SK-N-MC (cell line): ENCODE data around the gene CLCN6.

Experiments used
- DNase-seq: peaks from one replicate; pipeline ENCODE4 v3.0.0-alpha.2; 2011; ENCODE audit warnings: low read depth, low spot score
- H3K27ac ChIP-seq: fragments of 200-600 bp; sonication (generic); 2 replicates; pipeline ENCODE4 v1.5.1; 2016; ENCODE audit warnings: mixed run types
- H3K36me3 ChIP-seq: fragments of 200-600 bp; sonication (generic); 2 replicates; pipeline ENCODE4 v1.6.1; 2017; ENCODE audit warnings: antibody characterized with exemption, low read length, mixed read lengths; ENCODE audit not compliant: insufficient read depth
- H3K4me3 ChIP-seq: fragments of 200-600 bp; sonication (generic); 2 replicates; pipeline ENCODE4 v1.5.1; 2016
- H3K9ac ChIP-seq: fragments of 200-600 bp; sonication (generic); 2 replicates; pipeline ENCODE4 v1.8.0; 2017; ENCODE audit warnings: mixed run types, mixed read lengths; ENCODE audit not compliant: insufficient read length
- H3K9me3 ChIP-seq: fragments of 200-600 bp; sonication (generic); 2 replicates; pipeline ENCODE4 v1.6.1; 2017; ENCODE audit warnings: low read depth, mild to moderate bottlenecking, antibody characterized with exemption, low read length, moderate library complexity, mixed read lengths
- EZH2 ChIP-seq: fragments of 200-600 bp; sonication (generic); IDR thresholded peaks from one replicate; pipeline ENCODE4 v1.6.1; 2017; ENCODE audit warnings: antibody characterized with exemption
- FOXP2 ChIP-seq: optimal IDR thresholded peaks from 2 replicates; pipeline ENCODE3; 2011; ENCODE audit warnings: mild to moderate bottlenecking, moderate library complexity; ENCODE audit not compliant: insufficient read depth; ENCODE audit errors: extremely low read length, control extremely low read depth
- POLR2AphosphoS5 ChIP-seq: IDR thresholded peaks from 2 replicates; pipeline ENCODE4 v1.6.1; 2012; ENCODE audit warnings: mild to moderate bottlenecking, low read depth, low read length, borderline replicate concordance

CLCN6 gene

DNA sequence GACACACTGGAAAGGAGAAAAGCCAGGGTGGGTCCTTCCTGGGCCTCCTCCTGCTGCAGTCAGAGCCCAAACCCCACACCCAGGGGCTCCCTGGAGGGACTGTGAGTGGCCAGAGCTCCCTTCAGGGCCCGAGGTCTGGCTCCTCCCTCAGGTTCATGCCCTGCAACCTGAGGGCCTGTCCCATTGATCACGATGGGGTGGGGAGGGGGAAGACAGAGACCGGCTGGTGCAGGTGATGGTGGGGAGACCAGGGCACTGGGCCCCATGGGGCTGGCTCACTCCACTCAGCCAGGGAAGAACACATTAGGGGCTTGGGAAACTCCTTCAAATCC lies 82.9 kb downstream of the CLCN6 start:
- DNase-seq, result no peak
- no peaks in the 10 kb centered on the region for H3K36me3 ChIP-seq
- H3K9me3 ChIP-seq, result no peaks in the 10 kb centered on the region
- no peak overlapping the region for H3K4me3 ChIP-seq
- no peak overlapping the region for H3K9ac ChIP-seq
- H3K27ac ChIP-seq, result no peak overlapping the region
- TF ChIP-seq EZH2 (no peak), FOXP2 (no peak)

DNA sequence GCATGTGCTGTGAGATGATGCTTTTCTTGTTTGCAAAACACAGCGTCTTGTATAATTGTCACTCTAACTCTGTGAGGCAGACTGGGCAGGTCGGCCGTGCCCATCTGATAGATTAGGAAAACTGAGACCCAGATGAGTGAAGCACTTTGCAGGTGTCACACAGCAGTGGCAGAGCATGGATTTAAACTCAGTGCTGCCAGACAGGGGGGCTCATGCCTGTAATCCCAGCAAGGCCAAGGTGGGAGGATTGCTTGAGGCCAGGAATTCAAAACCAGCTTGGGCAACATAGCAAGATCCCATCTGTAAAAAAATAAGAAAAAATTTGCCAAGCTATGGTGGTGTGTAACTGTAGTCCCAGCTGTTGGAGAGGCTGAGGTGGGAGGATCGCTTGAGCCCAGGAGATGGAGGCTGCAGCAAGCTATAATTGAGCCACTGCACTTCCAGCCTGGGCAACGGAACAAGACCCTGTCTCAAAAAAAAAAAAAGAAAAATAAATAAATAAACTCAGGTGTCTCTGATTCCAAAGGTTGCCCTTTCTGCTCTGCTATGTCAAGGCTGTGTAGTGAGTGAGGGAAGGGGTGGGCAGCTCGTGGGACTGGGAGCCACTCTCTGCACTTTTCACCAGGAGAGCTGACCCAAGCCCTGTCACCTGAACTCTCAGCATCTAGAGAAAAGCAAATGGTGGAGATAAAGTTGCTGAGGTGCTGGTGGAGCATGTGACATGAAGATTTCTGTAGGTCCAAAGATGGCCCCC lies 85.6 kb downstream of the CLCN6 start:
- TF ChIP-seq EZH2, result no peak
- TF ChIP-seq POLR2AphosphoS5, result no peak
- no peak for TF ChIP-seq FOXP2
- Histone ChIP-seq H3K4me3 (no peak overlapping the region), H3K9me3 (no peaks in the 10 kb centered on the region), H3K36me3 (no peaks in the 10 kb centered on the region), H3K27ac (no peak overlapping the region), H3K9ac (no peak overlapping the region)
- no peak for DNase-seq
